Sigmoid colon (tissue), 3 donors: ENCODE results near the gene SPIN1.

Experiments used
- POLR2A ChIP-seq, 2 donors: fragments of 450-650 bp; IDR thresholded peaks; one replicate each; pipeline ENCODE4 v1.6.1; 2016; ENCODE audit warnings: antibody characterized with exemption in 2 of 2, mild to moderate bottlenecking in 2 of 2, moderate library complexity in 2 of 2
- TF ChIP-seq, protein P1 (sequence below), 4 experiments: fragments of 450-650 bp in 3 of 4; fragments of 200-600 bp in 1 of 4; IDR thresholded peaks; one replicate each; pipeline ENCODE4 v1.5.1; 2016 to 2019; ENCODE audit warnings: antibody characterized with exemption in 4 of 4, mild to moderate bottlenecking in 3 of 4, moderate library complexity in 2 of 4

- TF ChIP-seq, protein P1, sequence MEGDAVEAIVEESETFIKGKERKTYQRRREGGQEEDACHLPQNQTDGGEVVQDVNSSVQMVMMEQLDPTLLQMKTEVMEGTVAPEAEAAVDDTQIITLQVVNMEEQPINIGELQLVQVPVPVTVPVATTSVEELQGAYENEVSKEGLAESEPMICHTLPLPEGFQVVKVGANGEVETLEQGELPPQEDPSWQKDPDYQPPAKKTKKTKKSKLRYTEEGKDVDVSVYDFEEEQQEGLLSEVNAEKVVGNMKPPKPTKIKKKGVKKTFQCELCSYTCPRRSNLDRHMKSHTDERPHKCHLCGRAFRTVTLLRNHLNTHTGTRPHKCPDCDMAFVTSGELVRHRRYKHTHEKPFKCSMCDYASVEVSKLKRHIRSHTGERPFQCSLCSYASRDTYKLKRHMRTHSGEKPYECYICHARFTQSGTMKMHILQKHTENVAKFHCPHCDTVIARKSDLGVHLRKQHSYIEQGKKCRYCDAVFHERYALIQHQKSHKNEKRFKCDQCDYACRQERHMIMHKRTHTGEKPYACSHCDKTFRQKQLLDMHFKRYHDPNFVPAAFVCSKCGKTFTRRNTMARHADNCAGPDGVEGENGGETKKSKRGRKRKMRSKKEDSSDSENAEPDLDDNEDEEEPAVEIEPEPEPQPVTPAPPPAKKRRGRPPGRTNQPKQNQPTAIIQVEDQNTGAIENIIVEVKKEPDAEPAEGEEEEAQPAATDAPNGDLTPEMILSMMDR (IDR thresholded peaks at IDR 0.05): no peak
- no peak for TF ChIP-seq POLR2A (IDR thresholded peaks at IDR 0.05)
These were observed 41.6 kb downstream of the SPIN1 start for GRCh38 chr9:88429595-88430430.
